HEK293T (cell line): ENCODE measurements around the gene ASIP.

ENCODE experiments used
- CTCF ChIA-PET: fragments of 350-600 bp; formaldehyde crosslinking; extraction: SDS; loops from one replicate; lab custom pipeline; 2021; ENCODE audit warnings: antibody characterized with exemption, inconsistent platforms; lab: Yijun Ruan, JAX
- POLR2A ChIA-PET: fragments of 350-600 bp; formaldehyde crosslinking; extraction: SDS; loops from one replicate; lab custom pipeline; 2020; ENCODE audit warnings: antibody characterized with exemption, inconsistent platforms; lab: Yijun Ruan, JAX
- DNase-seq: peaks from one replicate; pipeline ENCODE4 v3.0.0; 2012; ENCODE audit warnings: mixed read lengths; ENCODE audit errors: extremely low spot score
- ARNT ChIP-seq: fragments of 450-650 bp; IDR thresholded peaks from 2 replicates; pipeline ENCODE4 v1.6.1; 2017; ENCODE audit warnings: mild to moderate bottlenecking
- BHLHE40 ChIP-seq: fragments of 450-650 bp; IDR thresholded peaks from 2 replicates; pipeline ENCODE4 v1.6.1; 2016; ENCODE audit warnings: mild to moderate bottlenecking, moderate library complexity, borderline replicate concordance
- CTBP1 ChIP-seq: fragments of 450-650 bp; IDR thresholded peaks from 2 replicates; pipeline ENCODE4 v1.6.1; 2016; ENCODE audit warnings: borderline replicate concordance
- ELF4 ChIP-seq: fragments of 450-650 bp; IDR thresholded peaks from 2 replicates; pipeline ENCODE4 v1.6.1; 2017; ENCODE audit warnings: antibody characterized with exemption
- FOXA1 ChIP-seq: fragments of 450-650 bp; IDR thresholded peaks from 2 replicates; pipeline ENCODE4 v1.6.1; 2016; ENCODE audit warnings: mild to moderate bottlenecking
- FOXK2 ChIP-seq: fragments of 450-650 bp; IDR thresholded peaks from 2 replicates; pipeline ENCODE4 v1.6.1; 2016; ENCODE audit warnings: mild to moderate bottlenecking
- FOXM1 ChIP-seq: fragments of 450-650 bp; IDR thresholded peaks from 2 replicates; pipeline ENCODE4 v1.6.1; 2017; ENCODE audit warnings: mild to moderate bottlenecking, borderline replicate concordance
- HDGF ChIP-seq: fragments of 450-650 bp; IDR thresholded peaks from 2 replicates; pipeline ENCODE4 v1.6.1; 2017; ENCODE audit warnings: antibody characterized with exemption, borderline replicate concordance
- L3MBTL2 ChIP-seq: fragments of 450-650 bp; conservative IDR thresholded peaks from 2 replicates; pipeline ENCODE4 v1.6.1; 2016; ENCODE audit warnings: mild to moderate bottlenecking
- LEF1 ChIP-seq: fragments of 450-650 bp; IDR thresholded peaks from 2 replicates; pipeline ENCODE4 v1.6.1; 2017; ENCODE audit warnings: mild to moderate bottlenecking, borderline replicate concordance
- NFRKB ChIP-seq: fragments of 450-650 bp; IDR thresholded peaks from 2 replicates; pipeline ENCODE4 v1.6.1; 2016; ENCODE audit warnings: mild to moderate bottlenecking, moderate library complexity
- SP1 ChIP-seq: fragments of 450-650 bp; IDR thresholded peaks from 2 replicates; pipeline ENCODE4 v1.6.1; 2017
- SUZ12 ChIP-seq: fragments of 450-650 bp; IDR thresholded peaks from 2 replicates; pipeline ENCODE4 v1.6.1; 2016; ENCODE audit warnings: mild to moderate bottlenecking
- TARDBP ChIP-seq: fragments of 450-650 bp; IDR thresholded peaks from 2 replicates; pipeline ENCODE4 v1.6.1; 2016
- ZNF384 ChIP-seq: fragments of 450-650 bp; IDR thresholded peaks from 2 replicates; pipeline ENCODE4 v1.6.1; 2016
- TF ChIP-seq, protein P1 (sequence below): fragments of 450-650 bp; IDR thresholded peaks from 2 replicates; pipeline ENCODE4 v1.6.1; 2016

Gene ASIP

DNA sequence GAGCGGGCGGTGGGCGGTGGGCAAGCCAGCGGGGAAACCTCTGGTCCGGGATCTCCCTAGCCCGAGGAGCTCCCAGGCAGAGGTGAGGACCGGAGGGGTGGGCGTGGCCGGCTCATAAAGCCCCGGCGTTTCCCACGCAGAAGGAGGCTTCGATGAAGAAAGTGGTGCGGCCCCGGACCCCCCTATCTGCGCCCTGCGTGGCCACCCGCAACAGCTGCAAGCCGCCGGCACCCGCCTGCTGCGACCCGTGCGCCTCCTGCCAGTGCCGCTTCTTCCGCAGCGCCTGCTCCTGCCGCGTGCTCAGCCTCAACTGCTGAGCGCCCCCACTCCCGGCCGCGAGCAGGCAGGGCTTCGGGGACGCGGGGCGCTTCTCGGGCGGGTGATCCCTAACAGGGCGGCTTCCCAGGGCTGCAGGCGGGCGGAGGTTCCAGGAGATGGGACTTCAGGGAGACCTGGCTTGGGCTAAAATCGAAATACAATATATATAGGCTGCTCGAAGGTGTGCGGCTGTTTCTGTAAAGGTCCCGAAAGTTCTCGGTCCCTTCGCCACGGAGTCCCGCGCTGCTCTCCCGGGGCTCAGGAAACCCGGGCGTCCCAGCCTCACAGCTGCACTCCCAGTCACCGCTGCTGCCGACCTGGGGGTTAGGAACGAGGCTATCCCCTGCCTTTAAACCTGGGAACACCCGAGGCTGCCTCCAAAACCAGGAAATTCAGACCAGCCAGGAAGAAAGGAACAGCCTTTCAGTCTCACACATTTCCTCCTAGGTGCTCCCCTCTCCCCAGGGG lies 27.8 kb downstream of the ASIP start:
- CTCF ChIA-PET, result no interaction called here
- POLR2A ChIA-PET, result no interaction called here
- DNase-seq, result no peak
- TF ChIP-seq CTBP1 (no peak), SP1 (no peak), TARDBP (no peak), FOXM1 (no peak), BHLHE40 (no peak), SUZ12 (no peak), LEF1 (no peak), FOXA1 (no peak), ARNT (no peak), HDGF (no peak), FOXK2 (no peak), ELF4 (no peak), NFRKB (no peak), ZNF384 (no peak), L3MBTL2 (no peak)
- TF ChIP-seq, protein P1, sequence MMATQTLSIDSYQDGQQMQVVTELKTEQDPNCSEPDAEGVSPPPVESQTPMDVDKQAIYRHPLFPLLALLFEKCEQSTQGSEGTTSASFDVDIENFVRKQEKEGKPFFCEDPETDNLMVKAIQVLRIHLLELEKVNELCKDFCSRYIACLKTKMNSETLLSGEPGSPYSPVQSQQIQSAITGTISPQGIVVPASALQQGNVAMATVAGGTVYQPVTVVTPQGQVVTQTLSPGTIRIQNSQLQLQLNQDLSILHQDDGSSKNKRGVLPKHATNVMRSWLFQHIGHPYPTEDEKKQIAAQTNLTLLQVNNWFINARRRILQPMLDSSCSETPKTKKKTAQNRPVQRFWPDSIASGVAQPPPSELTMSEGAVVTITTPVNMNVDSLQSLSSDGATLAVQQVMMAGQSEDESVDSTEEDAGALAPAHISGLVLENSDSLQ, result no peak

DNA sequence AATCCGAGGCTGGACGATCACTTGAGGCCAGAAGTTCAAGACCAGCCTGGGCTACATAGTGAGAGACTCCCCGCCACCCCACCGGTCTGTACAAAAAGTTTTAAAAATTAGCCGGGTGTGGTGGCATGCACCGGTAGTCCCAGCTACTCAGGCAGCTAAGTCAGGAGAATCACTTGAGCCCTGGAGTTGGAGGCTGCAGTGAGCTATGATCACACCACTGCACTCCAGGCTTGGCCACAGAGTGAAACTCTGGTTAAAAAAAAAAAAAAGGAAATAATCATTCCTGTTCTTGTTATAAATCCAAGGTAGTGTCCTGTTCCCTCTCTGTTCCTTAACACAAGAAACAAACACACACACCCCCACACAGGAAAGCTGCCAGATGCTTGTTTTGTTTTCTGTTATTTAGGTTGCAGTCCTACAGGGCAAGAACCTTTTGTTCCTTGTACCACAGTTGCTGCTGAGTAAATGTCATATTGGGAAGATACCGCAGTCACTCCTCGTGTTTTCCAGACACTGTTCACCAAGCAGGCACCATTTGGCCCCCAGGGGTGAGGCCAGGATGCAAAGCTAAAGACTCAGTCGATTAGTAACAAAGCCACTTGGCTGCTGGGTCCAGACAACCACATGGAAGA lies 28.9 kb downstream of the ASIP start:
- ChIA-PET CTCF (interaction anchor here (1.2 kb wide), 1 partner anchor 79 kb away, joined by 3 read pairs; no protein-coding TSS in a partner anchor), POLR2A (no interaction called here)
- no peak for TF ChIP-seq TARDBP
- no peak for TF ChIP-seq CTBP1
- no peak for TF ChIP-seq SUZ12
- TF ChIP-seq ZNF384, result no peak
- TF ChIP-seq BHLHE40, result no peak
- TF ChIP-seq FOXM1, result no peak
- TF ChIP-seq, protein P1, result no peak
- TF ChIP-seq NFRKB, result no peak
- no peak for TF ChIP-seq ELF4
- no peak for TF ChIP-seq ARNT
- no peak for TF ChIP-seq HDGF
- TF ChIP-seq SP1, result no peak
- no peak for TF ChIP-seq L3MBTL2
- TF ChIP-seq FOXA1, result no peak
- TF ChIP-seq LEF1, result no peak
- TF ChIP-seq FOXK2, result no peak

DNA sequence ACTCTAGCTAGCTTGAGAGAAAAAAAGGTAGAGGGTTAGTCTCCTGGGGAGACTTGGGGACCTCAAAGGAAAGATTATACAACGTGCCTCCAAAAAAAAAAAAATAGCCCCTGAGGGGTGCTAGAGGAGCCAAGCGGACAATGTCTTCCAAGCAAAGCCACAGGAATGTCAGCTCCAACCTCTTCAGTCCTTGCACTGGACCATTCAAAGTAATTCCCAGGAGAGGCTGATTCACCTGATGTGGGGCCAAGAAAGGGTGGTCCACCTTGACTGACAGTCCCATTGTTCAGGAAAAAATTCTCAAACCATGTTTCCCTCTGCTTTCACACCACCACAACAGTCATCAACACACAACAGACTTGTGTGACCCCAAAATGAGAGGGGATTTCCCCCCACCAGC lies 30.7 kb downstream of the ASIP start:
- ChIA-PET POLR2A (no interaction called here), CTCF (no interaction called here)
- DNase-seq, result no peak
- no peak for TF ChIP-seq SUZ12
- TF ChIP-seq ELF4, result no peak
- TF ChIP-seq FOXM1, result no peak
- TF ChIP-seq FOXA1, result no peak

More for the DNA sequence above, 28.9 kb downstream of the ASIP start:
- DNase-seq, result no peak

DNA sequence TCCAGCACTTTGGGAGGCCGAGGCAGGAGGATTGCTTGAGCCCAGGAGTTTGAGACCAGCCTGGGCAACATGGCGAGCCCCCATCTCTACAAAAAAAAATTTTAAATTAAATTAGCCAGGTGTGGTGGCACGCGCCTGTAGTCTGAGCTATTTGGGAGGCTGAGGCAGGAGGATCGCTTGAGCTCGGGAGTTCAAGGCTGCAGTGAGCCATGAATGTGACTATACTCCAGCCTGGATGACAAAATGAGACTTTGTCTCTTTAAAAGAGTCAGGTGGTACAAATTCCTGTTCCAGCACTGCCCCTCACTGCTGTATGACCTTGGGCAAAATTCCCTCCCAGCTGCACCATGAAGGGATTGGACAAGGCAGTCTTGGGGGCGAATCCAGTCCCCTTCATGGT lies 33.5 kb downstream of the ASIP start:
- ChIA-PET CTCF (no interaction called here), POLR2A (no interaction called here)

DNA sequence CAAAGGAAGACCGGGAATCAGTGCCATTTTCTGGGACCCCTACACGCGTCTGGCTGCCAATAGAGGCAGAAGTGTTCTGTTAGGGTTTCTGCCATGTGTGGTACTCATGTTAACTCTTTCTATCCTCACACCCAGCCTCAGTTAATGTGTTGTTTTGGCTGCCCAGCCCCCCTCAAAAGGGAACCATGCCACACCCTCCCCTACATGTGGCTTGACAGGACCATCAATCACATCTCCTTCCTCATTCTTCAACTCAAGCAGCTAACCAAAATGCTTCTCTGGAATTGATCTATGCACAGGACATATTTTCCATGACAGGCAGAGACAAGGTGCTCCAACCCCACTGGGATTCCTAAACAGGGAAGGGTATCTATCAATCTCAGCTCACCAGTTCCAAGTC lies 40.0 kb downstream of the ASIP start:
- CTCF ChIA-PET, result interaction anchor here (1.6 kb wide), 1 partner anchor 91 kb away, joined by 3 read pairs; no protein-coding TSS in a partner anchor
- no peak for DNase-seq
- POLR2A ChIA-PET, result no interaction called here
- TF ChIP-seq SUZ12 (no peak), FOXA1 (no peak), BHLHE40 (no peak), LEF1 (no peak), FOXM1 (no peak), ELF4 (no peak), FOXK2 (no peak), ARNT (no peak), L3MBTL2 (no peak), CTBP1 (no peak), ZNF384 (no peak), TARDBP (no peak), NFRKB (no peak)
- TF ChIP-seq, protein P1, result no peak

More for the DNA sequence above, 33.5 kb downstream of the ASIP start:
- DNase-seq, result no peak
- TF ChIP-seq NFRKB (no peak), HDGF (no peak), FOXK2 (no peak), ARNT (no peak), SP1 (no peak), LEF1 (no peak), BHLHE40 (no peak), FOXM1 (no peak), TARDBP (no peak), SUZ12 (no peak), ELF4 (no peak), FOXA1 (no peak), ZNF384 (no peak), L3MBTL2 (no peak), CTBP1 (no peak)
- TF ChIP-seq, protein P1, result no peak
